Measurements from ENCODE around the gene SNAPC2.

DNA sequence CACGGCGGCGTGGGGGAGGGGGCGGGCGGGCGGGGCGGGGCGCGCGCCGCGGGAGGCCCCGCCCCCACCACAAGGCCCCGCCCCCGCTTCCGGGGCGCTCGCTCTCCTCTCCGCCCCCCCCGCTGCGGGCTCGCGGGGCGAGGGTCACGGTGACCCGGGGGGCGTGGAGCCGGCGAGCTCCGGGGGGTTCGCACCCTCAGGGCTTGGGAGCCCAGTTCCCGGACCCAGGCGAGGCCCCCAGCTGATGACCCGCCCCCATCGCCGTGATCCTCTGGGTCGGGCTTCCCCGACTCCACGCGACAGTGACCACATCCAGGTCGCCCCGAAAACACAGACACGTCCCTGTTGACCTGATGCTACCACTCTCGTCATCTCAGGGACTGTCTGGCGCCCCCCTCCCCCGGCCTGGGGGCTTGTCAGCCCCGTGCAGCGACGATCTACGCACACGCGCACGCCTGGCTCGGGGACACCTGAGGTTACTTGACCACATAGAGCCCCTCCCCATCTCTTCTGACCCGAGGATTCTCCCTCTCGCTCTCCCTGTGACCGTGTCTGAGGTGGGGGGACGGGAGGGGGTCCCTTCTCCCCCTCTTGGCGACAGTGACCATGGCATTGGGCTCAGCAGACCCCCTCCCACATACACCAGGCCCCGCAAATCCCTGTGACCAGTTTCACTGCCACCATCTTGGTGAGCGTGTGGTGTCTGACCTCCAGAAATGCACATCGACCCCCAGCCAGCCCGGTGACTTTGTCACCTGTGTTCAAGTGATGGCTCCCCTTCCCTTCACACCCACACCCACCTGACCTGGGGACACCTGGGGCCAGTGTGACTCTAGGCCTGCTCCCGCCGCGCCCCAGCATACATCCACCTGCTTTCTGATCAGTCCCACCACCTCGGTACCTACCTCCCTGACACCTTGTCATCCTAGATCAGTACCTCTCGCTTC, 15.8 kb upstream of the SNAPC2 start:
- TF ChIP-seq, protein P1, sequence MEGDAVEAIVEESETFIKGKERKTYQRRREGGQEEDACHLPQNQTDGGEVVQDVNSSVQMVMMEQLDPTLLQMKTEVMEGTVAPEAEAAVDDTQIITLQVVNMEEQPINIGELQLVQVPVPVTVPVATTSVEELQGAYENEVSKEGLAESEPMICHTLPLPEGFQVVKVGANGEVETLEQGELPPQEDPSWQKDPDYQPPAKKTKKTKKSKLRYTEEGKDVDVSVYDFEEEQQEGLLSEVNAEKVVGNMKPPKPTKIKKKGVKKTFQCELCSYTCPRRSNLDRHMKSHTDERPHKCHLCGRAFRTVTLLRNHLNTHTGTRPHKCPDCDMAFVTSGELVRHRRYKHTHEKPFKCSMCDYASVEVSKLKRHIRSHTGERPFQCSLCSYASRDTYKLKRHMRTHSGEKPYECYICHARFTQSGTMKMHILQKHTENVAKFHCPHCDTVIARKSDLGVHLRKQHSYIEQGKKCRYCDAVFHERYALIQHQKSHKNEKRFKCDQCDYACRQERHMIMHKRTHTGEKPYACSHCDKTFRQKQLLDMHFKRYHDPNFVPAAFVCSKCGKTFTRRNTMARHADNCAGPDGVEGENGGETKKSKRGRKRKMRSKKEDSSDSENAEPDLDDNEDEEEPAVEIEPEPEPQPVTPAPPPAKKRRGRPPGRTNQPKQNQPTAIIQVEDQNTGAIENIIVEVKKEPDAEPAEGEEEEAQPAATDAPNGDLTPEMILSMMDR (IDR thresholded peaks at IDR 0.05) = no peak
- no peak for TF ChIP-seq POLR2A (IDR thresholded peaks at IDR 0.05)
- no peak for TF ChIP-seq EP300 (IDR thresholded peaks at IDR 0.05)
- no peak for TF ChIP-seq POLR2AphosphoS5 (IDR thresholded peaks at IDR 0.05)
